ENCODE results near the gene WDR48.

- TF ChIP-seq POLR2A (IDR thresholded peaks at IDR 0.05) = no peak
- no peak for TF ChIP-seq POLR2AphosphoS5 (IDR thresholded peaks at IDR 0.05)
Measured at GRCh38 chr3:39112113-39112512, 60.3 kb downstream of the WDR48 start.
